ENCODE results near the gene RORB. TPM values are rescaled to one million over a fixed set of nuclear protein-coding genes. Genes with fewer than 3 reads are reported as not detected.

RORB gene
- total and polyA plus RNA-seq, 4 donors: 0.40 to 3.9 (median 1.1) TPM

DNA sequence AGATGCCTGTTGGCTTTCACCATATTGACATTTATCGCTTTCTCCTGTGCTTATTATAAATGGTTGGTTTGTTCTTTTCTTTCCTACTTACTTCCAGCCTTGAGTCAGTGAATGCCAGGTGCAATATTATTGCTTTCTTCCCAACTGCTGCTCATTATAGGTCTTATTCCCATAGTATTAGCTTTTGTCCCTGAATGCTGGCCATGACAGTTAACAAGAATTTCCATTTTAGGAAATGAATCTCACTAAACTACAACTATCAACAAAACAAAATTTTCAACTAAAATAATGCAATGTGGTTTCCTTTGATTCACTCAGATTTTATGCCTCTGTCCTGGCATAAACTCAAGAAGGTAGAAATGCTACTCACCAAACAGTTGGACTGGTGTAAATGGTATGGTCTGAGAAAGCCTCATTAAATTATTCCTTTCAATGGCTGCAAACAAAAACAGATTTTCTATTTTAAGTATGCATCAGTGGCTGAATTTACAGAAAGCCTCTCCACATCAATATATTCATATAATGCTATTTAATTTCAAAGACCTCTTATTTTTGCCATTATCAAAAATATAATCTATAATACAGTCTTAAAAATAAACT, 245.2 kb downstream of the RORB start:
- Histone ChIP-seq H3K27me3 (ENCODE audit: control insufficient read depth in 3 of 3, insufficient read depth in 3 of 3, low read length in 2 of 3) (no peaks in the 10 kb centered on the region), H3K4me1 (ENCODE audit: control insufficient read depth in 5 of 5, insufficient read depth in 5 of 5, low read length in 5 of 5) (no peaks in the 10 kb centered on the region), H3K9ac (ENCODE audit: insufficient read depth in 1 of 2, low read length in 2 of 2) (no peak overlapping the region), H3K27ac (ENCODE audit: low read depth in 1 of 2, low read length in 1 of 2) (no peak overlapping the region), H3K36me3 (ENCODE audit: control insufficient read depth in 4 of 4, insufficient read depth in 4 of 4, low read length in 4 of 4) (no peaks in the 10 kb centered on the region), H3K9me3 (ENCODE audit: control insufficient read depth in 4 of 4, insufficient read depth in 3 of 4, low read length in 3 of 4) (no peaks in the 10 kb centered on the region), H3K4me3 (no peak overlapping the region)
- TF ChIP-seq CTCF (IDR thresholded peaks at IDR 0.05; ENCODE audit: control extremely low read depth, extremely low read depth): no peak
- ATAC-seq (ENCODE audit: insufficient read depth, low FRiP score): no peak
- WGBS, 2 donors: 93 to 97% methylated on average over 1 of the region's 1 CpG
- DNase-seq: no peak

Data from lung (tissue), 12 donors.